Chondrocyte (in vitro differentiated cells): Measurements from ENCODE around the gene EML6. TPM values are rescaled to one million over a fixed set of nuclear protein-coding genes. Genes with fewer than 3 reads are reported as not detected.

ENCODE experiments used
- DNase-seq: peaks from one replicate; pipeline ENCODE4 v3.0.0; 2021; ENCODE audit warnings: mixed read lengths, low spot score
- H3K27ac Mint-ChIP-seq: one replicate; pipeline ENCODE4 v1.8.0; 2021; ENCODE audit warnings: mild to moderate bottlenecking, moderate library complexity, mixed read lengths; ENCODE audit not compliant: unreplicated experiment
- H3K27me3 Mint-ChIP-seq: 2 replicates; pipeline ENCODE4 v1.8.0; 2021; ENCODE audit warnings: low read depth, mixed read lengths
- H3K36me3 Mint-ChIP-seq: 2 replicates; pipeline ENCODE4 v1.8.0; 2021; ENCODE audit warnings: low read depth, mixed read lengths
- H3K4me1 Mint-ChIP-seq: 2 replicates; pipeline ENCODE4 v1.8.0; 2021; ENCODE audit warnings: low read depth, mild to moderate bottlenecking, mixed read lengths
- H3K4me3 Mint-ChIP-seq: one replicate; pipeline ENCODE4 v1.8.0; 2021; ENCODE audit warnings: mild to moderate bottlenecking, moderate library complexity, mixed read lengths; ENCODE audit not compliant: unreplicated experiment
- H3K9me3 Mint-ChIP-seq: 2 replicates; pipeline ENCODE4 v1.8.0; 2021; ENCODE audit warnings: low read depth, mixed read lengths
- total RNA-seq: library from RNA; stranded (reverse); gene quantifications from 3 replicates; pipeline ENCODE4 v1.2.1, GENCODE V29; 2021
- TF ChIP-seq, protein P1 (sequence below): fragments of 200-600 bp; sonication (generic); IDR thresholded peaks from 2 replicates; pipeline ENCODE4 v1.5.0; 2021; ENCODE audit warnings: antibody characterized with exemption, mild to moderate bottlenecking, moderate library complexity

The EML6 gene
- total RNA-seq, 1 donor from 2014 or later, result 1.1 TPM

GRCh38 chr2:54716375-54716774 is 7.1 kb upstream of the EML6 start:
- TF ChIP-seq, protein P1, sequence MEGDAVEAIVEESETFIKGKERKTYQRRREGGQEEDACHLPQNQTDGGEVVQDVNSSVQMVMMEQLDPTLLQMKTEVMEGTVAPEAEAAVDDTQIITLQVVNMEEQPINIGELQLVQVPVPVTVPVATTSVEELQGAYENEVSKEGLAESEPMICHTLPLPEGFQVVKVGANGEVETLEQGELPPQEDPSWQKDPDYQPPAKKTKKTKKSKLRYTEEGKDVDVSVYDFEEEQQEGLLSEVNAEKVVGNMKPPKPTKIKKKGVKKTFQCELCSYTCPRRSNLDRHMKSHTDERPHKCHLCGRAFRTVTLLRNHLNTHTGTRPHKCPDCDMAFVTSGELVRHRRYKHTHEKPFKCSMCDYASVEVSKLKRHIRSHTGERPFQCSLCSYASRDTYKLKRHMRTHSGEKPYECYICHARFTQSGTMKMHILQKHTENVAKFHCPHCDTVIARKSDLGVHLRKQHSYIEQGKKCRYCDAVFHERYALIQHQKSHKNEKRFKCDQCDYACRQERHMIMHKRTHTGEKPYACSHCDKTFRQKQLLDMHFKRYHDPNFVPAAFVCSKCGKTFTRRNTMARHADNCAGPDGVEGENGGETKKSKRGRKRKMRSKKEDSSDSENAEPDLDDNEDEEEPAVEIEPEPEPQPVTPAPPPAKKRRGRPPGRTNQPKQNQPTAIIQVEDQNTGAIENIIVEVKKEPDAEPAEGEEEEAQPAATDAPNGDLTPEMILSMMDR, result no peak
- H3K9me3 Mint-ChIP-seq, result peaks cover 3% of the 10 kb centered on the region
- H3K4me3 Mint-ChIP-seq, result no peak overlapping the region
- H3K27me3 Mint-ChIP-seq, result peaks cover 7% of the 10 kb centered on the region
- no peak for DNase-seq
- no peak overlapping the region for H3K27ac Mint-ChIP-seq
- no peaks in the 10 kb centered on the region for H3K36me3 Mint-ChIP-seq
- H3K4me1 Mint-ChIP-seq, result no peaks in the 10 kb centered on the region

DNA sequence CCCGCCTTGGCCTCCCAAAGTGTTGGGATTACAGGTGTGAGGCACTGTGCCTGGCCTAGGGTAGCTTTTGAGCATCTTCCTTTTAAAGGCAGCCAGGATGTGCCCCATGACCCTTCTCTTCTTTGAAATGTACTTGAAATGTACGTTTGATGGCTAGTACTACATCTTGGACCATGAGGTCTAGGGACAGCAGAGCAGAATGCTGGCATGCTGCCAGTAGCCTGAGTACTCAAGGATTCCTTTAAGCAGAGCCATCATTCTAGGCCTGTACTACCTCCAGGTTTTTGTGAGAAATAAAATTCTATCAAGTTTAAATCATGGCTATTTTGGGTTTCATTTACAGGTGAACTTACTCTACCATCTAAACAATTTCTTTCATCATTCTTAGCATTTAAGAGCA is 2.9 kb upstream of the EML6 start:
- Mint-ChIP-seq H3K27me3 (peaks cover 11% of the 10 kb centered on the region), H3K36me3 (no peaks in the 10 kb centered on the region), H3K4me1 (peaks cover 20% of the 10 kb centered on the region), H3K9me3 (peaks cover 3% of the 10 kb centered on the region), H3K4me3 (no peak overlapping the region), H3K27ac (no peak overlapping the region)
- TF ChIP-seq, protein P1, result no peak
- no peak for DNase-seq

- TF ChIP-seq, protein P1, result no peak
- no peak for DNase-seq
- Mint-ChIP-seq H3K9me3 (no peaks in the 10 kb centered on the region), H3K4me1 (peaks cover 20% of the 10 kb centered on the region), H3K4me3 (peak overlapping the region; percentile 87), H3K27ac (peak overlapping the region; percentile 93), H3K27me3 (peaks cover 14% of the 10 kb centered on the region), H3K36me3 (no peaks in the 10 kb centered on the region)
These were observed 821 bp upstream of the EML6 start for GRCh38 chr2:54722641-54723040.

DNA sequence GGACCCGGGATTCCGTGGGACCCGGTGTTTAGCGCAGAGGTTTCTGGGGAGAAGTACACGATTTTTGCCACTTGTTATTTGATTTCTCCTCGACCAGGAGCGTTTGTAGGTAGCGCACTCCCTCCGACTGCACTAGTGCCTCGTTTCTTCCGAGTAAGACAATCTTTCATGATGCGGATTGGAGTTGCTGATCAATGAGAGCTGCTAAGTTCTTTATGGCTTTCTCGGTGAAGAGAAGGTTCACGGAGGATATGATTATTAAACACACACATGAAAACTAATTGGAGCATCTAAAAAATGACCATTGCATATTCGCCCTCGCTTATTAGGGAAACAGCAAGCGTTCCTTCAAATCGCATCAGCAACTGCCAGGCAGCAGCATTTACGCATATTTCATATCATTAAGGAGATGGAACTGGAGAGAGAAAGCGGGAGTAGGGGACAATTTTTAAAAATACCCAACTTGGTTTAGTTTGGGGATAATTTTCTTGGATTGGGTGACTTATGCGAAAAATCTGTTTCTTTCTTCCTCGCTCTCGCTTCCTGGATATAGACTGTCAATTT is 616 bp downstream of the EML6 start:
- Mint-ChIP-seq H3K9me3 (no peaks in the 10 kb centered on the region), H3K4me1 (peaks cover 30% of the 10 kb centered on the region), H3K27ac (peak overlapping the region; percentile 18), H3K36me3 (no peaks in the 10 kb centered on the region), H3K27me3 (peaks cover 11% of the 10 kb centered on the region), H3K4me3 (peak overlapping the region; percentile 87)
- TF ChIP-seq, protein P1, result peak; percentile 47
- DNase-seq, result no peak

- Mint-ChIP-seq H3K9me3 (no peaks in the 10 kb centered on the region), H3K27ac (no peak overlapping the region), H3K27me3 (peaks cover 10% of the 10 kb centered on the region), H3K4me1 (peaks cover 33% of the 10 kb centered on the region), H3K4me3 (peak overlapping the region; percentile 87), H3K36me3 (no peaks in the 10 kb centered on the region)
- TF ChIP-seq, protein P1, result no peak
- no peak for DNase-seq
These were observed 1.3 kb downstream of the EML6 start for GRCh38 chr2:54724560-54725342.
